Measurements from ENCODE around the gene TCEAL4. TPM values are rescaled to one million over a fixed set of nuclear protein-coding genes. Genes with fewer than 3 reads are reported as not detected.

The TCEAL4 gene
- polyA plus RNA-seq, 1 donor (not counting 4 experiments of a cell fraction or from before 2014, with no cell fraction given), result 73.1 TPM

DNA sequence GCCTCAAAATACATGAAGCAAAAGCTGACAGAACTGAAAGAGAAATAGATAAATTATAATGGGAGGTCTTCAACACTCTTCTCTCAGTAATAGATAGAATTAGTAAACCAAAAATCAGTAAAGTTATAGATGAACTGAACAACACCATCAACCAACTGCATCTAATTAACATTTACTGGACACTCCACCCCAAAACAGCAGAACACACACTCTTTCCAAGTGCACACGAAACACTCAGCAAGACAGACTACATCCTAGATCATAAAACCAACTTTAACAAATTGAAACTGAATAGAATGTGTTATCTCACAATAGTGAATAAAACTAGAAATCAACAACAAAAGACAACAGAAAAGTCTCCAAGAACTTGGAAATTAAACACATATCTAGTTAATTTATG, 25.1 kb upstream of the TCEAL4 start:
- dilution Hi-C loops (cut with MboI; ENCODE audit: extremely low pct_ligation_motif_present, low sequenced_read_pairs), result no loop called here

DNA sequence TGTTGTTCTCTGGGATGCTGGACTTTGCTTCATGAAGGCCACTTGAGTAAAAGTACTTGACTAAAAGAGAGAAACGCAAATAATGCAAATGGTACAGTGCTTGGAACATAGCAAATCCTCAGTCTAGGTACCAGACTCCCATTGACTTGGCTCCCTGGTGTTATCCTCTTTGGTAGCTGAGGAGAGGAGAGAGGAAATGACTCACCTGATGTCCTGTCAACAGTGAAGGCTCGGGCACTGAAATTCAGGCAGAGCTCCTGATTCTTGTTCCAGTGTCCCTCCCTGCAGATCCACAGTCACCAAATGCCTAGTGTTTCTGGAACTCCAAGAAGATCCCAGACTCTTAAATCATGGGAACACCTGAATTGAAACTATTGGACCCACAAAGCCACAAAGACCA, 22.5 kb upstream of the TCEAL4 start:
- Histone ChIP-seq H3K27ac (ENCODE audit: control insufficient read depth, insufficient read depth, low read length) (no peak overlapping the region), H3K36me3 (ENCODE audit: control insufficient read depth in 2 of 2, extremely low read depth in 1 of 2, insufficient read depth in 2 of 2, low read length in 2 of 2) (no peaks in the 10 kb centered on the region), H3K9me3 (ENCODE audit: control insufficient read depth, low read depth, low read length) (no peaks in the 10 kb centered on the region), H3K4me2 (ENCODE audit: control insufficient read depth, extremely low read depth, insufficient read depth, low read depth, low read length) (no peak overlapping the region), H3K27me3 (ENCODE audit: control insufficient read depth, extremely low read depth, insufficient read depth, low read length) (no peaks in the 10 kb centered on the region), H3K4me1 (ENCODE audit: control insufficient read depth, extremely low read depth, insufficient read depth, low read length) (peaks cover 21% of the 10 kb centered on the region), H3K9ac (ENCODE audit: control insufficient read depth, extremely low read depth, insufficient read depth, low read length) (no peak overlapping the region), H4K20me1 (ENCODE audit: control insufficient read depth, extremely low read depth, insufficient read depth, low read length) (no peaks in the 10 kb centered on the region), H2AFZ (ENCODE audit: control insufficient read depth, low read length) (no peak overlapping the region), H3K9me1 (ENCODE audit: control insufficient read depth, extremely low read depth, insufficient read depth, low read length) (no peaks in the 10 kb centered on the region), H3K4me3 (ENCODE audit: control insufficient read depth in 2 of 3, extremely low read depth in 1 of 3, insufficient read depth in 2 of 3, low read depth in 1 of 3, low read length in 3 of 3) (no peak overlapping the region), H3K79me2 (ENCODE audit: control insufficient read depth, insufficient read depth, low read length) (no peaks in the 10 kb centered on the region)
- TF ChIP-seq EZH2 (IDR thresholded peaks at IDR 0.05; ENCODE audit: low read length), result no peak
- TF ChIP-seq, protein P1, sequence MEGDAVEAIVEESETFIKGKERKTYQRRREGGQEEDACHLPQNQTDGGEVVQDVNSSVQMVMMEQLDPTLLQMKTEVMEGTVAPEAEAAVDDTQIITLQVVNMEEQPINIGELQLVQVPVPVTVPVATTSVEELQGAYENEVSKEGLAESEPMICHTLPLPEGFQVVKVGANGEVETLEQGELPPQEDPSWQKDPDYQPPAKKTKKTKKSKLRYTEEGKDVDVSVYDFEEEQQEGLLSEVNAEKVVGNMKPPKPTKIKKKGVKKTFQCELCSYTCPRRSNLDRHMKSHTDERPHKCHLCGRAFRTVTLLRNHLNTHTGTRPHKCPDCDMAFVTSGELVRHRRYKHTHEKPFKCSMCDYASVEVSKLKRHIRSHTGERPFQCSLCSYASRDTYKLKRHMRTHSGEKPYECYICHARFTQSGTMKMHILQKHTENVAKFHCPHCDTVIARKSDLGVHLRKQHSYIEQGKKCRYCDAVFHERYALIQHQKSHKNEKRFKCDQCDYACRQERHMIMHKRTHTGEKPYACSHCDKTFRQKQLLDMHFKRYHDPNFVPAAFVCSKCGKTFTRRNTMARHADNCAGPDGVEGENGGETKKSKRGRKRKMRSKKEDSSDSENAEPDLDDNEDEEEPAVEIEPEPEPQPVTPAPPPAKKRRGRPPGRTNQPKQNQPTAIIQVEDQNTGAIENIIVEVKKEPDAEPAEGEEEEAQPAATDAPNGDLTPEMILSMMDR (optimal IDR thresholded peaks at IDR 0.05 in 1 of 3, IDR thresholded peaks at IDR 0.05 in 1 of 3, conservative IDR thresholded peaks at IDR 0.05 in 1 of 3; ENCODE audit: extremely low read depth in 1 of 3, insufficient read depth in 2 of 3, low read length in 3 of 3), result no peak
- dilution Hi-C loops (cut with MboI; ENCODE audit: extremely low pct_ligation_motif_present, low sequenced_read_pairs), result no loop called here
- FAIRE-seq (peak; percentile 69), DNase-seq (ENCODE audit: low read depth, low spot score) (no peak)

More for the DNA sequence above, 25.1 kb upstream of the TCEAL4 start:
- H3K79me2 ChIP-seq (ENCODE audit: control insufficient read depth, insufficient read depth, low read length), result no peaks in the 10 kb centered on the region
- no peak overlapping the region for H3K4me2 ChIP-seq (ENCODE audit: control insufficient read depth, extremely low read depth, insufficient read depth, low read depth, low read length)
- H3K4me1 ChIP-seq (ENCODE audit: control insufficient read depth, extremely low read depth, insufficient read depth, low read length), result peaks cover 13% of the 10 kb centered on the region
- no peak for DNase-seq (ENCODE audit: low read depth, low spot score)
- H3K4me3 ChIP-seq (ENCODE audit: control insufficient read depth in 2 of 3, extremely low read depth in 1 of 3, insufficient read depth in 2 of 3, low read depth in 1 of 3, low read length in 3 of 3), result no peak overlapping the region
- no peaks in the 10 kb centered on the region for H3K9me1 ChIP-seq (ENCODE audit: control insufficient read depth, extremely low read depth, insufficient read depth, low read length)
- no peaks in the 10 kb centered on the region for H3K27me3 ChIP-seq (ENCODE audit: control insufficient read depth, extremely low read depth, insufficient read depth, low read length)
- no peaks in the 10 kb centered on the region for H4K20me1 ChIP-seq (ENCODE audit: control insufficient read depth, extremely low read depth, insufficient read depth, low read length)
- FAIRE-seq, result no peak
- no peak overlapping the region for H2AFZ ChIP-seq (ENCODE audit: control insufficient read depth, low read length)
- no peaks in the 10 kb centered on the region for H3K36me3 ChIP-seq (ENCODE audit: control insufficient read depth in 2 of 2, extremely low read depth in 1 of 2, insufficient read depth in 2 of 2, low read length in 2 of 2)
- no peak overlapping the region for H3K9ac ChIP-seq (ENCODE audit: control insufficient read depth, extremely low read depth, insufficient read depth, low read length)
- no peak for TF ChIP-seq EZH2 (IDR thresholded peaks at IDR 0.05; ENCODE audit: low read length)
- TF ChIP-seq, protein P1 (optimal IDR thresholded peaks at IDR 0.05 in 1 of 3, IDR thresholded peaks at IDR 0.05 in 1 of 3, conservative IDR thresholded peaks at IDR 0.05 in 1 of 3; ENCODE audit: extremely low read depth in 1 of 3, insufficient read depth in 2 of 3, low read length in 3 of 3), result no peak
- no peaks in the 10 kb centered on the region for H3K9me3 ChIP-seq (ENCODE audit: control insufficient read depth, low read depth, low read length)
- H3K27ac ChIP-seq (ENCODE audit: control insufficient read depth, insufficient read depth, low read length), result no peak overlapping the region

Measured in keratinocyte (primary cell).